Inflammatory macrophage treated with lipopolysaccharide for 1 hour (primary cell): ENCODE results near the gene PGRMC1.
"Not testable (repeated sequence)": the region's sequence is repeated elsewhere in the genome, so short reads cannot be mapped to it uniquely, and the experiment has no call there.

ENCODE experiments used
- DNase-seq, 2 donors: peaks; one replicate each; pipeline ENCODE4 v3.0.0-alpha.2; 2020 to 2022

Gene PGRMC1

GRCh38 chrX:119235872-119236622 lies at the start of gene PGRMC1:
Gene PGRMC1, plus strand, starts transcription at chrX:119236285. Its CDS starts 79 bp downstream, at chrX:119236364.
- DNase-seq: peak; percentile 63 to 77

DNA sequence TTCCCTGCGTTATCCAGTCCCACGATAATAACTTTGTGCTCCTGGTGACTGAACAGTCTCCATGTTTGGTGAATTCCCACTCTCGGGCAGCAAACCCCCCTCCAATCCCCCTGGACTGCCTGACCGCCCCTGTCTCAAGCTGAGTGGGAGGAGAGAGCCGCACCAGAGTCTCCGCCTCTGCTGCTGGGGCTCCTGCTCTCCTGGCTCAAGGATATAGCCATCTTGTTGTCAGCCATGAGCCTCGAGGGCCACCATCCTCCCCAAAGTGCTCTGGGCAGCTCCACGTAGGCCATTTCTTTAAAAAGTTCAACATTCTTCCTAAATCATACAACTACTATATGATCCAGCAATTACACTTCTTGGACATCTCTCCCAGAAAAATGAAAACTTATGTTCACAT lies 49.3 kb upstream of the PGRMC1 start:
- no peak for DNase-seq

GRCh38 chrX:119187298-119187697 lies 48.8 kb upstream of the PGRMC1 start:
- DNase-seq: no peak

GRCh38 chrX:119189115-119189514 lies 47.0 kb upstream of the PGRMC1 start:
- DNase-seq: no peak

GRCh38 chrX:119189595-119189994 lies 46.5 kb upstream of the PGRMC1 start:
- DNase-seq: no peak

- no peak for DNase-seq
Measured at GRCh38 chrX:119190091-119190681, 45.9 kb upstream of the PGRMC1 start.

DNA sequence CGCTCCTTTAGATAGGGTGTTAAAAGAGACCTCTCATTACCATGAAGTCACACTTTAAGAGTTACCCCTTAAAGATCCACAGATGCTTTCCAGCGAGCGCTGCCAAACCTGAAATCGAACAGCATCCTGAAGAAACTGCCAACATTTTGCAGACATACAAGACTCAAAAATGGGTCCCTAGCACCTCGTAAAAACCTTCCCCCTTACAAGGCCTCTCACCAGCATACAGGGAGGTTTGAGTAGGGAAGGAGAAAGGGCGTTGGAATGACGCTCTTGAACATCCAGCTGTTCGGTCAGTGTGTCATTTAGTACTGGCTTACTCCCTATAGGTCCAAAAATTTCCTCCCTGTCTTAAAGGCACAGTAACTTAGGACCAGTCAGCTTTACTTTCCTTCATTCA lies 45.3 kb upstream of the PGRMC1 start:
- no peak for DNase-seq

GRCh38 chrX:119194621-119195020 lies 41.5 kb upstream of the PGRMC1 start:
- no peak for DNase-seq

DNA sequence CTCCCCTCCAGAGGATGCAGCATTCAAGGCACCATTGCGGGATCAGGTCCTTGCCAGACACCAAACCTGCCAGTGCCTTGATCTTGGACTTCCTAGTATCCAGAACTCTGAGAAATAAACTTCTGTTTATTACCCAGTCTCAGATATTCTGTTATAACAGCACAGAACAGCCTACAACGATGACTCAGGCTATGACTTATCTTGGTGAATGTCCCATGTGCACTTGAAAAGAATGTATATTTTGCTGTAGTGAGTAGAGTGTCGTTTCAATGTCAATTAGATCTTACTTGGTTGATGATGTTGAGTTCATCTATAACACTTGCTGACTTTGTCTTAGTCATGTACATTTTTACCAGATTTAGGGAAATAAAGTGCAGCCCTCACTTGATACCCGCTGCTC lies 34.5 kb upstream of the PGRMC1 start:
- no peak for DNase-seq

- DNase-seq: no peak
Measured at GRCh38 chrX:119206203-119206602, 29.9 kb upstream of the PGRMC1 start.

GRCh38 chrX:119207483-119207882 lies 28.6 kb upstream of the PGRMC1 start:
- not testable (repeated sequence) for DNase-seq

DNA sequence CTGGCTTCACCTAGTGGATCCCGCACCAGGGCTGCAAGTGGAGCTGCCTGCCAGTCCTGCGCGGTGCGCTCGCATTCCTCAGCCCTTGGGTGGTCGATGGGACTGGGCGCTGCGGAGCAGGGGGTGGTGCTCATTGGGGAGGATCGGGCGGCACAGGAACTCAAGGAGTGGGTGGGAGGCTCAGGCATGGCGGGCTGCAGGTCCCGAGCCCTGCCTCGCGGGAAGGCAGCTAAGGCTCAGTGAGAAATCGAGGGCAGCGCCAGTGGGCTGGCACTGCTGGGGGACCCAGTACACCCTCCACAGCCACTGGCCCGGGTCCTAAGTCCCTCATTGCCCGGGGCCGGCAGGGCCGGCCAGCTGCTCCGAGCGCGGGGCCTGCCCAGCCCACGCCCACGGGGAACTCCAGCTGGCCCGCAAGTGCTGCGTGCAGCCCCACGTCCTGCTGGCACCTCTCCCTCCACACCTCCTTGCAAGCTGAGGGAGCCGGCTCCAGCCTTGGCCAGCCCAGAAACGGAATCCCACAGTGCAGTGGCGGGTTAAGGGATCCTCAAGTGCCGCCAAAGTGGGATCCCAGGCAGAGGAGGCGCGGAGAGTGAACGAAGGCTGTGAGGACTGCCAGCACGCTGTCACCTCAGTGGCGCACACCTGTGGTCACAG lies 27.6 kb upstream of the PGRMC1 start:
- no peak for DNase-seq

GRCh38 chrX:119210931-119211648 lies 25.0 kb upstream of the PGRMC1 start:
- not testable (repeated sequence) for DNase-seq

GRCh38 chrX:119211649-119212014 lies 24.5 kb upstream of the PGRMC1 start:
- no peak for DNase-seq

- DNase-seq: peak; percentile 12 to 13
Measured at GRCh38 chrX:119218198-119218597, 17.9 kb upstream of the PGRMC1 start.

GRCh38 chrX:119222932-119223331 lies 13.2 kb upstream of the PGRMC1 start:
- DNase-seq: no peak

GRCh38 chrX:119223783-119224182 lies 12.3 kb upstream of the PGRMC1 start:
- DNase-seq: no peak

- DNase-seq: no peak
Measured at GRCh38 chrX:119226446-119226845, 9.6 kb upstream of the PGRMC1 start.

- no peak for DNase-seq
Measured at GRCh38 chrX:119228512-119229252, 7.4 kb upstream of the PGRMC1 start.

DNA sequence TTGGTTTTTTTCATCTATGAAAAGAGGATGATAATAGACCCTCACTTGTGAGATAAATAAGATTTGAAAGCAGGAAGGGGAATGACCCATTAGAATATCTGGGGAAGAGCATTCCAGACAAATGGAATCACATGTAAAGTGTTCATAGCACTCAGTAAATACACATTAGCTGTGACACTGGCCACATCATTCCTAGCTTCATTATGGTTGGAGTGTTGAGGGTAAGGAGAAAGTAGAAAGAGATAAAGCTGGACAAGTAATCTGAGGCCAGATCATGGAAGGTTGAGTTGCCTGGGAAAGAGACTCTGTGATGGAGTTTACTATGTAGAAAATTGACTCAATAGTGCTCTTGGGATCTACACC lies 6.9 kb upstream of the PGRMC1 start:
- no peak for DNase-seq

DNA sequence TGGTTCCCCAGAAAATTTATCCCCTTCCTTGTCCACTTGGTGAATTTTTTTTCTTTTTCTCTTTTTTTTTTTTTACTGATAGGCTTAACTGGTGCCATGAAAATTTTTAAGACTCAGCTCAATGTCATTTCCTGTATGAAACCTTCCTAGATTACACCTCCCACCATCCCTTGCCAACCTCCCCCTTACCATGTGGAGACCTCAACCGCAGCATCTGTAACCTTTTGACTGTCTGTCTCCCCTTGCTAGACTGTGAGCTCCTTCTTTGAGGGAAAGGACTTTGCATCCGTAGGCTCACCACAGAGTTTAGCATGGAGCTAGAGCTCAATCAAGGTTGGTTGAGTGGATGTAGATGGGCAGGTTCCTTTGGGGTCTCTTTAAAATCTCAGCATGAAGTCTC lies 5.2 kb upstream of the PGRMC1 start:
- no peak for DNase-seq

DNA sequence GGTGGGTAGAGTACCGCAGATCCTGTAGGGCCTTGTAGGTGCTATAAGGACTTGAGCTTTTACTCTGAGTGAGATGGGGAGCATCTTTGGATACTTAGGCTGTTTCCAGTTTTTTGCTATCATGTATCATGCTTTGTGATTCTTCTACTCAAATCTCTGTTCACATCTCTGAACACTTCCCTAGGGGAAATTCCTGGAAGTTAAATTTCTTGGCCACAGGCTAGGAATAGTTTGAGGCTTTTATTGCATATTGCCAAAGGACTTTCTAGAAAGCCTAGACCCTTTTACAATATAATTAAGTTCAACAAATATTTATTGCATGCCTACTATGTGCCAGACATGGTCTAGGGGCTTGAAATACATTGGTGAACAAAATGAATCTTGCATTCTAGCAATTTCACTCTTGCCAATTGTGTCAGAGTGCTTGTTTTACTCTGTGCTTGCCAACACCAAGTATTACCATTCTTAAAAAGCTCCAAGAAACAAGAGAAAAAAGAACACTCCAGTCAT lies 4.1 kb upstream of the PGRMC1 start:
- no peak for DNase-seq

GRCh38 chrX:119235051-119235511 lies 1.0 kb upstream of the PGRMC1 start:
- no peak for DNase-seq
